ENCODE data around the gene CPA4.

- no peak for TF ChIP-seq CTCF (conservative IDR thresholded peaks at IDR 0.05; ENCODE audit: low read depth, low read length)
- no peak for TF ChIP-seq EZH2 (IDR thresholded peaks at IDR 0.05; ENCODE audit: low read length, unreplicated experiment)
Observed at GRCh38 chr7:130288829-130289228, 4.1 kb upstream of the CPA4 start.

Measured in PC-3 (cell line).